Posterior cingulate gyrus (tissue), 11 donors: ENCODE results near the gene JSRP1.

ENCODE experiments used
- DNase-seq, 10 donors: peaks; one replicate each; pipeline versions ENCODE4 v3.0.0 to v3.0.0-alpha.2; 2020 to 2021; ENCODE audit warnings: mixed read lengths in 3 of 10
- intact Hi-C: fragments of 100-400 bp; cut with DNase I; formaldehyde crosslinking; loops from one replicate; pipeline ENCODE4 v1.15.1; 2023

JSRP1 gene

GRCh38 chr19:2236314-2237050 is 19.7 kb downstream of the JSRP1 start, which contains the start of the genes PLEKHJ1 and SF3A2:
TSS of gene PLEKHJ1 (minus strand) at chr19:2236329. CDS start at chr19:2236248, 81 bp downstream.
TSS of gene SF3A2 (plus strand) at chr19:2236824. CDS start at chr19:2243419, 6,595 bp downstream.
- intact Hi-C loops = loop anchor here (1.0 to 5.0 kb wide), 3 partner anchors 37 to 80 kb away; no protein-coding TSS in a partner anchor
- peak; percentile 92 to 99 (median 94) for DNase-seq

GRCh38 chr19:2236064-2236313 is 20.2 kb downstream of the JSRP1 start:
- intact Hi-C loops = loop anchor here (1.0 to 5.0 kb wide), 3 partner anchors 37 to 80 kb away; no protein-coding TSS in a partner anchor
- DNase-seq = no peak

- intact Hi-C loops = loop anchor here (1.0 to 5.0 kb wide), 3 partner anchors 38 to 81 kb away; no protein-coding TSS in a partner anchor
- no peak for DNase-seq
These were observed 20.7 kb downstream of the JSRP1 start for GRCh38 chr19:2235381-2236063.

- DNase-seq = no peak
- intact Hi-C loops = loop anchor here (5.0 kb wide), 1 partner anchor 78 kb away; no protein-coding TSS in a partner anchor
These were observed 21.2 kb downstream of the JSRP1 start for GRCh38 chr19:2234996-2235380.

- intact Hi-C loops = no loop called here
- no peak for DNase-seq
These were observed 22.5 kb downstream of the JSRP1 start for GRCh38 chr19:2233601-2234280.

- DNase-seq = no peak
- intact Hi-C loops = no loop called here
These were observed 23.7 kb downstream of the JSRP1 start for GRCh38 chr19:2232286-2233151.

- intact Hi-C loops = no loop called here
- peak in 7 of 10 donors; percentile 32 to 92 (median 48) for DNase-seq
These were observed 24.5 kb downstream of the JSRP1 start for GRCh38 chr19:2231621-2232221.

GRCh38 chr19:2230807-2231533 is 25.2 kb downstream of the JSRP1 start:
- intact Hi-C loops = no loop called here
- DNase-seq = no peak

GRCh38 chr19:2230033-2230531 is 26.1 kb downstream of the JSRP1 start:
- intact Hi-C loops = no loop called here
- DNase-seq = no peak

GRCh38 chr19:2229103-2230032 is 26.8 kb downstream of the JSRP1 start:
- DNase-seq = no peak
- intact Hi-C loops = no loop called here

- intact Hi-C loops = no loop called here
These were observed 27.8 kb downstream of the JSRP1 start for GRCh38 chr19:2228157-2229030.

GRCh38 chr19:2227415-2228156 is 28.6 kb downstream of the JSRP1 start:
- intact Hi-C loops = no loop called here
- no peak for DNase-seq

More at GRCh38 chr19:2228157-2229030, 27.8 kb downstream of the JSRP1 start:
- DNase-seq = no peak

GRCh38 chr19:2226840-2227360 is 29.3 kb downstream of the JSRP1 start:
- intact Hi-C loops = no loop called here
- no peak for DNase-seq

GRCh38 chr19:2226051-2226839 is 30.0 kb downstream of the JSRP1 start:
- intact Hi-C loops = no loop called here
- DNase-seq = no peak

- DNase-seq = no peak
- intact Hi-C loops = no loop called here
These were observed 30.7 kb downstream of the JSRP1 start for GRCh38 chr19:2225415-2226050.
